Measurements from ENCODE around the gene ERC2. TPM values are rescaled to one million over a fixed set of nuclear protein-coding genes. Genes with fewer than 3 reads are reported as not detected.

Gene ERC2
- total RNA-seq, 1 donor from 2014 or later = 0.35 TPM

GRCh38 chr3:55755516-55756205 lies 712.6 kb downstream of the ERC2 start:
- Mint-ChIP-seq H3K4me1 (ENCODE audit: unreplicated experiment) (peaks cover 4% of the 10 kb centered on the region), H3K4me3 (ENCODE audit: unreplicated experiment) (no peak overlapping the region)

DNA sequence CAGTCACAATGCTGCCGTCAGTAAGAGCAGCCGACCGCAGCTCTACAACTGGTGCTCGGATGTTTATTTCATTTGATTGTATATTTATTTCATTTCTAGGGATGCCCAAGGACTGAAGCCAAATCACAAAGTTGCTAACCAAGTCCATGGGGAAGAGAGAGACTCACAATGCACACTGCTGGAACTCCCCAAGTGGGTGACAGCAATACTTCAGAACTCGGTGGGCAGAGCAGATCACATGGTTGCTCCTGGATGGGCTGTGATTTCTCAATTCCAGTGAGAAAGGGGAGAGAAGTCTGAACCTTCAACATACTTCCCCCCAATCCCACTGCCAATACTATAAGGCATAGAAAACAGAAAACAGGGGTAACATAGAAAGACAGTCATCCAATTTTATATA lies 715.4 kb downstream of the ERC2 start:
- H3K36me3 Mint-ChIP-seq (ENCODE audit: unreplicated experiment) = no peaks in the 10 kb centered on the region
- no peaks in the 10 kb centered on the region for H3K9me3 Mint-ChIP-seq (ENCODE audit: unreplicated experiment)
- H3K4me1 Mint-ChIP-seq (ENCODE audit: unreplicated experiment) = peaks cover 9% of the 10 kb centered on the region
- no peak for DNase-seq (ENCODE audit: extremely low spot score, unreplicated experiment)
- no peak for TF ChIP-seq CTCF (IDR thresholded peaks at IDR 0.05)
- H3K27ac Mint-ChIP-seq (ENCODE audit: unreplicated experiment) = no peak overlapping the region
- H3K4me3 Mint-ChIP-seq (ENCODE audit: unreplicated experiment) = no peak overlapping the region
- H3K27me3 Mint-ChIP-seq (ENCODE audit: unreplicated experiment) = peaks cover 3% of the 10 kb centered on the region

More at GRCh38 chr3:55755516-55756205, 712.6 kb downstream of the ERC2 start:
- Mint-ChIP-seq H3K27ac (ENCODE audit: unreplicated experiment) (no peak overlapping the region), H3K36me3 (ENCODE audit: unreplicated experiment) (no peaks in the 10 kb centered on the region), H3K27me3 (ENCODE audit: unreplicated experiment) (peaks cover 18% of the 10 kb centered on the region), H3K9me3 (ENCODE audit: unreplicated experiment) (no peaks in the 10 kb centered on the region)
- DNase-seq (ENCODE audit: extremely low spot score, unreplicated experiment) = no peak
- TF ChIP-seq CTCF (IDR thresholded peaks at IDR 0.05) = no peak

- peaks cover 9% of the 10 kb centered on the region for H3K4me1 Mint-ChIP-seq (ENCODE audit: unreplicated experiment)
- no peaks in the 10 kb centered on the region for H3K36me3 Mint-ChIP-seq (ENCODE audit: unreplicated experiment)
- no peak for DNase-seq (ENCODE audit: extremely low spot score, unreplicated experiment)
- H3K9me3 Mint-ChIP-seq (ENCODE audit: unreplicated experiment) = no peaks in the 10 kb centered on the region
- no peaks in the 10 kb centered on the region for H3K27me3 Mint-ChIP-seq (ENCODE audit: unreplicated experiment)
- H3K4me3 Mint-ChIP-seq (ENCODE audit: unreplicated experiment) = no peak overlapping the region
- no peak overlapping the region for H3K27ac Mint-ChIP-seq (ENCODE audit: unreplicated experiment)
- TF ChIP-seq CTCF (IDR thresholded peaks at IDR 0.05) = no peak
These were observed 716.5 kb downstream of the ERC2 start for GRCh38 chr3:55751730-55752129.

DNA sequence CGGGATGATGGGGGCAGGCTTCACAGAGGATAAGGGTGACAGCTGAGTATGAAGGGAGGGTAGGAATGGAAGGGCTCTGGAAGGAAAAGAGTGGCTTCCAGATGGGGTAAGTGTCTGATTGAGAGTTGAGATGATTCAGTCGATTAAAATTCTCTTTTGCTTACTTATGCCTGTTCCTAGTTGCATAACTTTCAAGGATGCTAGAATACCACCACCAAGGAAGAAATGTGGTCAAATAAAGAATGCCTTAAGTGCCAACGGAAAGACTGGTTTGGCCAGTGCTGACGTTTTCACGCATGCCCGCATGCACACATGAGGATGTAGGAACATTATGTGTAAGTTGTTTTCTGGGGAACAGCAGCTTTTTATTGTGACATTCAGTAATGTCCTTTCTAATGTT lies 717.7 kb downstream of the ERC2 start:
- peak overlapping the region; percentile 72 for H3K27ac Mint-ChIP-seq (ENCODE audit: unreplicated experiment)
- no peak for DNase-seq (ENCODE audit: extremely low spot score, unreplicated experiment)

GRCh38 chr3:55749036-55749435 lies 719.2 kb downstream of the ERC2 start:
- Mint-ChIP-seq H3K4me3 (ENCODE audit: unreplicated experiment) (no peak overlapping the region), H3K36me3 (ENCODE audit: unreplicated experiment) (no peaks in the 10 kb centered on the region), H3K27me3 (ENCODE audit: unreplicated experiment) (no peaks in the 10 kb centered on the region), H3K4me1 (ENCODE audit: unreplicated experiment) (peaks cover 9% of the 10 kb centered on the region), H3K9me3 (ENCODE audit: unreplicated experiment) (no peaks in the 10 kb centered on the region), H3K27ac (ENCODE audit: unreplicated experiment) (no peak overlapping the region)
- no peak for DNase-seq (ENCODE audit: extremely low spot score, unreplicated experiment)
- no peak for TF ChIP-seq CTCF (IDR thresholded peaks at IDR 0.05)

More for the DNA sequence above, 717.7 kb downstream of the ERC2 start:
- TF ChIP-seq CTCF (IDR thresholded peaks at IDR 0.05) = no peak
- no peak overlapping the region for H3K4me3 Mint-ChIP-seq (ENCODE audit: unreplicated experiment)
- no peaks in the 10 kb centered on the region for H3K27me3 Mint-ChIP-seq (ENCODE audit: unreplicated experiment)
- no peaks in the 10 kb centered on the region for H3K9me3 Mint-ChIP-seq (ENCODE audit: unreplicated experiment)
- H3K4me1 Mint-ChIP-seq (ENCODE audit: unreplicated experiment) = peaks cover 9% of the 10 kb centered on the region
- no peaks in the 10 kb centered on the region for H3K36me3 Mint-ChIP-seq (ENCODE audit: unreplicated experiment)
